Hematopoietic multipotent progenitor cell treated with erythropoietin and hydrocortisone succinate and interleukin-3 and kit ligand, for 15 days (in vitro differentiated cells): ENCODE data around the gene ZBTB11.
"Not testable (repeated sequence)": the region's sequence is repeated elsewhere in the genome, so short reads cannot be mapped to it uniquely, and the experiment has no call there.

ENCODE experiments used
- DNase-seq: peaks from one replicate; pipeline ENCODE4 v3.0.0-alpha.2; 2015; ENCODE audit warnings: low spot score

Gene ZBTB11

DNA sequence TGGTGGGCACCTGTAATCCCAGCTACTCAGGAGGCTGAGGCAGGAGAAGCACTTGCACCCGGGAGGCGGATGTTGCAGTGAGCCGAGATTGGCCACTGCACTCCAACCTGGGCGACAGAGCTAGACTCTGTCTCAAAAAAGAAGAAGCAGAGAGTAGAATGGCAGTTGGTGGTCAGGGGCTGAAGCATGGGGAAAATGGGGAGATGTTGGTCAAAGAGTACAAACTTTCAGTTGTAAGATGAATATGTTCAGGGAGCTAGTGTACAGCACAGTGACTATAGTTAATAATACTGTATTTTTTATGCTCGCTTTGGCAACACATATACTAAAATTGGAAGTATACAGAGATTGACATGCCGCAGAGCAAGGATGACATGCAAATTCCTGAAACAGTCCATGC is 61.4 kb downstream of the ZBTB11 start:
- DNase-seq, result no peak

DNA sequence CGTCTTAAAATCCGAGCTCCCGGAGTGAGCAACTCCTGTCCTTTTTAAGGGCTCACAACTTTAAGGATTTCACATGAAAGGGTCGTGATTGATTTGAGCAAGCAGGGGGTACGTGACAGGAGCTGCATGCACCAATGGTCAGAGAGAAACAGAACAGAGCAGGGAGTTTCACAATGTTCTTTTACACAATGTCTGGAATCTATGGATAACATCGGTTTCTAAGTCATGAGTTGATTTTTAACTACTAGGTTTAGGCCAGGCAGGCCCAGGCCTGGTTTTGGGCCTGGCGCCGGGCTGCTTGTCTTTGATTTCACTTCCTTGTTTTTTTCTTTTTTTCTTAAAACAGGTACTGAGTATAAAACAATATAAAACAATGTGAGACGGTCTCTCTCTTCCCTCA is 63.9 kb downstream of the ZBTB11 start:
- not testable (repeated sequence) for DNase-seq

GRCh38 chr3:101611023-101611422 is 65.9 kb downstream of the ZBTB11 start:
- DNase-seq, result no peak

- DNase-seq, result not testable (repeated sequence)
These were observed 71.5 kb downstream of the ZBTB11 start for GRCh38 chr3:101605398-101605797.

GRCh38 chr3:101603184-101603583 is 73.7 kb downstream of the ZBTB11 start:
- no peak for DNase-seq

DNA sequence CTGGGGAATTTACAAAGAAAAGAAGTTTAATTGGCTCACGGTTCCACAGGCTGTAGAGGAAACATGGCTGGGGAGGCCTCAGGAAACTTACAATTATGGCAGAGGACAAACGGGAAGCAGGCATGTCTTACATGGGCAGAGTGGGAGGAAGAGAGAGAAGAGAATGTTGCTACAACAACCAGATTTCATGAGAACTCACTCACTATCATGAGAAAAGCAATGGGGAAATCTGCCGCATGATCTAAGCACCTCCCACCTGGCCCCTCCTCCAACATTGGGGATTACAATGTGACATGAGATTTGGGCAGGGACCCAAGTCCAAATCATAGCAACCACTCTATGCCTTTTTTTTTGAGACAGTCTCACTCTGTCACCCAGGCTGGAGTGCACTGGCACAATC is 74.2 kb downstream of the ZBTB11 start:
- DNase-seq, result no peak
